ENCODE measurements around the gene DNER.

The DNER gene

GRCh38 chr2:229669841-229670240 is 44.5 kb downstream of the DNER start:
- no peak for DNase-seq (ENCODE audit: low read depth)

- DNase-seq (ENCODE audit: low read depth), result no peak
Measured at GRCh38 chr2:229666811-229667210, 47.5 kb downstream of the DNER start.

GRCh38 chr2:229665158-229665557 is 49.2 kb downstream of the DNER start:
- no peak for DNase-seq (ENCODE audit: low read depth)

- DNase-seq (ENCODE audit: low read depth), result no peak
Measured at GRCh38 chr2:229661478-229661877, 52.9 kb downstream of the DNER start.

GRCh38 chr2:229660951-229661350 is 53.4 kb downstream of the DNER start:
- no peak for DNase-seq (ENCODE audit: low read depth)

GRCh38 chr2:229660391-229660790 is 54.0 kb downstream of the DNER start:
- no peak for DNase-seq (ENCODE audit: low read depth)

GRCh38 chr2:229658004-229658403 is 56.4 kb downstream of the DNER start:
- DNase-seq (ENCODE audit: low read depth), result no peak

- DNase-seq (ENCODE audit: low read depth), result no peak
Measured at GRCh38 chr2:229654437-229654836, 59.9 kb downstream of the DNER start.

GRCh38 chr2:229653531-229653930 is 60.8 kb downstream of the DNER start:
- no peak for DNase-seq (ENCODE audit: low read depth)

GRCh38 chr2:229652796-229653195 is 61.6 kb downstream of the DNER start:
- no peak for DNase-seq (ENCODE audit: low read depth)

- DNase-seq (ENCODE audit: low read depth), result no peak
Measured at GRCh38 chr2:229650901-229651300, 63.5 kb downstream of the DNER start.

- DNase-seq (ENCODE audit: low read depth), result no peak
Measured at GRCh38 chr2:229650059-229650458, 64.3 kb downstream of the DNER start.

- DNase-seq (ENCODE audit: low read depth), result no peak
Measured at GRCh38 chr2:229646186-229646723, 68.1 kb downstream of the DNER start.

GRCh38 chr2:229642371-229642770 is 72.0 kb downstream of the DNER start:
- no peak for DNase-seq (ENCODE audit: low read depth)

GRCh38 chr2:229641676-229642075 is 72.7 kb downstream of the DNER start:
- DNase-seq (ENCODE audit: low read depth), result no peak

- no peak for DNase-seq (ENCODE audit: low read depth)
Measured at GRCh38 chr2:229640636-229641035, 73.7 kb downstream of the DNER start.

GRCh38 chr2:229636571-229636970 is 77.8 kb downstream of the DNER start:
- DNase-seq (ENCODE audit: low read depth), result no peak

GRCh38 chr2:229635371-229635680 is 79.0 kb downstream of the DNER start:
- DNase-seq (ENCODE audit: low read depth), result no peak

GRCh38 chr2:229634601-229635370 is 79.6 kb downstream of the DNER start:
- no peak for DNase-seq (ENCODE audit: low read depth)

- DNase-seq (ENCODE audit: low read depth), result no peak
Measured at GRCh38 chr2:229633556-229633955, 80.8 kb downstream of the DNER start.

- DNase-seq (ENCODE audit: low read depth), result no peak
Measured at GRCh38 chr2:229629039-229629438, 85.3 kb downstream of the DNER start.

- no peak for DNase-seq (ENCODE audit: low read depth)
Measured at GRCh38 chr2:229627728-229628127, 86.6 kb downstream of the DNER start.

- DNase-seq (ENCODE audit: low read depth), result no peak
Measured at GRCh38 chr2:229622495-229623355, 91.6 kb downstream of the DNER start.
